Astrocyte (in vitro differentiated cells and primary cell): ENCODE data around the gene WHRN. TPM values are rescaled to one million over a fixed set of nuclear protein-coding genes. Genes with fewer than 3 reads are reported as not detected.
A peak's percentile ranks its signal among the peaks of the same experiment; 100 is the strongest.

ENCODE experiments used
- DNase-seq: peaks from one replicate; pipeline ENCODE4 v3.0.0-alpha.2; 2010; ENCODE audit warnings: low read depth
- FAIRE-seq: peaks from 2 replicates; lab custom pipeline; 2011; peaks lifted over from hg19 to GRCh38; lab: Jason Lieb, UNC
- H2AFZ ChIP-seq: 2 replicates; pipeline ENCODE4 v1.6.0; 2012; ENCODE audit warnings: low read depth, low read length, inconsistent platforms
- H3K27ac ChIP-seq: 2 replicates; pipeline ENCODE4 v1.5.1; 2011; ENCODE audit warnings: low read depth, low read length, inconsistent platforms
- H3K27me3 ChIP-seq: 2 replicates; pipeline ENCODE4 v1.6.0; 2011; ENCODE audit warnings: low read length, inconsistent platforms; ENCODE audit not compliant: insufficient read depth
- H3K36me3 ChIP-seq: 2 replicates; pipeline ENCODE4 v1.5.1; 2011; ENCODE audit warnings: low read length, inconsistent platforms; ENCODE audit not compliant: insufficient read depth
- H3K4me1 ChIP-seq: 2 replicates; pipeline ENCODE4 v1.5.1; 2011; ENCODE audit warnings: low read length, inconsistent platforms; ENCODE audit not compliant: insufficient read depth
- H3K4me2 ChIP-seq: 2 replicates; pipeline ENCODE4 v1.6.0; 2012; ENCODE audit warnings: low read length, inconsistent platforms
- H3K4me3 ChIP-seq: 2 replicates; pipeline ENCODE4 v1.5.1; 2011; ENCODE audit warnings: low read depth, mild to moderate bottlenecking, low read length, inconsistent platforms; ENCODE audit not compliant: insufficient read depth
- H3K79me2 ChIP-seq: 2 replicates; pipeline ENCODE4 v1.6.0; 2012; ENCODE audit warnings: mild to moderate bottlenecking, low read length, inconsistent platforms; ENCODE audit not compliant: insufficient read depth
- H3K9ac ChIP-seq: 2 replicates; pipeline ENCODE4 v1.6.0; 2012; ENCODE audit warnings: mild to moderate bottlenecking, low read length, inconsistent platforms
- H3K9me3 ChIP-seq: 2 replicates; pipeline ENCODE4 v1.5.1; 2012; ENCODE audit warnings: low read depth, mild to moderate bottlenecking, low read length, inconsistent platforms; ENCODE audit not compliant: insufficient read depth
- H4K20me1 ChIP-seq: 2 replicates; pipeline ENCODE4 v1.6.0; 2012; ENCODE audit warnings: low read length, inconsistent platforms; ENCODE audit not compliant: insufficient read depth
- H3K27ac Mint-ChIP-seq: one replicate; pipeline ENCODE4 v1.8.0; 2021; ENCODE audit warnings: mild to moderate bottlenecking, mixed read lengths; ENCODE audit not compliant: unreplicated experiment
- H3K27me3 Mint-ChIP-seq: one replicate; pipeline ENCODE4 v1.8.0; 2021; ENCODE audit warnings: low read depth, mixed read lengths; ENCODE audit not compliant: unreplicated experiment
- H3K36me3 Mint-ChIP-seq: one replicate; pipeline ENCODE4 v1.8.0; 2021; ENCODE audit warnings: low read depth, mixed read lengths; ENCODE audit not compliant: unreplicated experiment
- H3K4me1 Mint-ChIP-seq: one replicate; pipeline ENCODE4 v1.8.0; 2021; ENCODE audit warnings: low read depth, mixed read lengths; ENCODE audit not compliant: unreplicated experiment
- H3K4me3 Mint-ChIP-seq: one replicate; pipeline ENCODE4 v1.8.0; 2021; ENCODE audit warnings: mild to moderate bottlenecking, moderate library complexity, mixed read lengths; ENCODE audit not compliant: unreplicated experiment
- H3K9me3 Mint-ChIP-seq: one replicate; pipeline ENCODE4 v1.8.0; 2021; ENCODE audit warnings: mild to moderate bottlenecking, mixed read lengths; ENCODE audit not compliant: unreplicated experiment
- CTCF ChIP-seq: IDR thresholded peaks from 2 replicates; pipeline ENCODE4 v1.5.1; 2011; ENCODE audit warnings: low read depth, mild to moderate bottlenecking, inconsistent platforms, low read length, moderate library complexity; ENCODE audit not compliant: insufficient read depth
- EZH2 ChIP-seq: IDR thresholded peaks from 2 replicates; pipeline ENCODE4 v1.6.1; 2012; ENCODE audit warnings: mild to moderate bottlenecking, low read length, inconsistent platforms; ENCODE audit not compliant: insufficient read depth
- total RNA-seq: library from RNA; stranded (reverse); gene quantifications from 2 replicates; pipeline ENCODE4 v1.2.1, GENCODE V29; 2021

WHRN gene
- total RNA-seq, 1 donor from 2014 or later: 10.2 TPM

DNA sequence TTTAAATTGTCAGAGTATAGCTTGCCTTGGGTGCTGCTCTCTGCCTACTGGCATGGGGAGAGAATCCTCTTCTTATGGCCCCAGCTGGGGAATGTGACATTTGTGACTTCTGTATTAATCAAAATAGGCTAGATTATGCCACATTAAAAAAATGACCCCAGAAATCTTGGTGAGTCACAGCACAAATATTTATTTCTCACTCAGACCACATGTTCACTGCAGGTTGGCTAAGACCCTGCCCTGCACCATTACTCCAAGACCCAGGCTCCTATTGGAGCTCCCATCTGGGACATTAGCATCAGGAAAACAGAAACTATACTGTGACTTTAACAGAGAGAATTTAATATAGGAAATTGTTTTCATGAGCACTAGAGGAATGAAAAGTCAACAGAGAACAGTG is 16.6 kb upstream of the WHRN start:
- Mint-ChIP-seq H3K9me3 (no peaks in the 10 kb centered on the region), H3K4me3 (no peak overlapping the region), H3K4me1 (no peaks in the 10 kb centered on the region), H3K27ac (no peak overlapping the region), H3K36me3 (no peaks in the 10 kb centered on the region), H3K27me3 (peaks cover 31% of the 10 kb centered on the region)
- H3K36me3 ChIP-seq: no peaks in the 10 kb centered on the region
- no peaks in the 10 kb centered on the region for H3K79me2 ChIP-seq
- H3K27ac ChIP-seq: no peak overlapping the region
- peaks cover 4% of the 10 kb centered on the region for H3K4me1 ChIP-seq
- no peak for TF ChIP-seq EZH2
- no peak for TF ChIP-seq CTCF
- H3K4me3 ChIP-seq: no peak overlapping the region
- H3K4me2 ChIP-seq: no peak overlapping the region
- H3K9ac ChIP-seq: no peak overlapping the region
- no peaks in the 10 kb centered on the region for H3K9me3 ChIP-seq
- H2AFZ ChIP-seq: no peak overlapping the region
- H3K27me3 ChIP-seq: peaks cover 8% of the 10 kb centered on the region
- H4K20me1 ChIP-seq: no peaks in the 10 kb centered on the region
- DNase-seq: peak; percentile 39
- no peak for FAIRE-seq

GRCh38 chr9:114518599-114519022 is 13.3 kb upstream of the WHRN start:
- Histone ChIP-seq H3K4me3 (no peak overlapping the region), H3K79me2 (no peaks in the 10 kb centered on the region), H3K4me1 (no peaks in the 10 kb centered on the region), H3K27ac (no peak overlapping the region), H3K4me2 (no peak overlapping the region), H2AFZ (no peak overlapping the region), H3K9me3 (no peaks in the 10 kb centered on the region), H3K27me3 (peaks cover 5% of the 10 kb centered on the region), H3K9ac (no peak overlapping the region), H4K20me1 (no peaks in the 10 kb centered on the region), H3K36me3 (no peaks in the 10 kb centered on the region)
- no peak for TF ChIP-seq EZH2
- no peak for TF ChIP-seq CTCF
- H3K9me3 Mint-ChIP-seq: no peaks in the 10 kb centered on the region
- peaks cover 2% of the 10 kb centered on the region for H3K36me3 Mint-ChIP-seq
- peaks cover 32% of the 10 kb centered on the region for H3K27me3 Mint-ChIP-seq
- FAIRE-seq: no peak
- no peak for DNase-seq
- H3K4me3 Mint-ChIP-seq: no peak overlapping the region
- H3K4me1 Mint-ChIP-seq: no peaks in the 10 kb centered on the region
- no peak overlapping the region for H3K27ac Mint-ChIP-seq

GRCh38 chr9:114518120-114518519 is 12.8 kb upstream of the WHRN start:
- Mint-ChIP-seq H3K4me1 (peaks cover under 1% of the 10 kb centered on the region), H3K9me3 (no peaks in the 10 kb centered on the region), H3K27ac (no peak overlapping the region), H3K4me3 (no peak overlapping the region), H3K27me3 (peaks cover 29% of the 10 kb centered on the region), H3K36me3 (peaks cover 2% of the 10 kb centered on the region)
- Histone ChIP-seq H3K9me3 (no peaks in the 10 kb centered on the region), H3K79me2 (no peaks in the 10 kb centered on the region), H4K20me1 (no peaks in the 10 kb centered on the region), H3K27ac (no peak overlapping the region), H3K4me1 (no peaks in the 10 kb centered on the region), H3K4me2 (no peak overlapping the region), H3K4me3 (no peak overlapping the region), H3K9ac (no peak overlapping the region), H3K27me3 (peaks cover under 1% of the 10 kb centered on the region), H3K36me3 (no peaks in the 10 kb centered on the region), H2AFZ (no peak overlapping the region)
- no peak for TF ChIP-seq EZH2
- no peak for TF ChIP-seq CTCF
- FAIRE-seq (no peak), DNase-seq (no peak)
